ENCODE measurements around the gene TNN.
A peak's percentile ranks its signal among the peaks of the same experiment; 100 is the strongest.

TNN gene

DNA sequence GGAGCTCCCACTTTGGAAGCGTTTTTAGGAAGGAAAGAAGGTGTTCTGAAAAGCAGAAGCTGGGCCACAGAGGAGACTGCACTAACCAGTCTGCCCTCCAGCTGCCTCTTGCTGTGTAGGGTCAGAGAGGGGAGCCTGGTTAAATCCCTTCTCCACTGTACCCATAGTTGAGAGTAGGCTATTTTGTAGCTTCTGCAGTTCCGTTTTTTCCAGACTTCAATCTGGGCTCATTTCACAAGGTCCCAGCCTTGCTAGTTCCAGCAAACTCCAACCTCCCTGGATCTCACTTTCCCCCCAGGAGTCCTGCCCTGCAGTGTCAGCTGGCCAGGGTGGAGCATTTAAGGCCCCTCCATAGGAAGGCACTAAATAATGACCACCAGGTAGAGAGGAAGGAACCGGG, 11.0 kb downstream of the TNN start:
- no peak for TF ChIP-seq GATA2 (IDR thresholded peaks at IDR 0.05; ENCODE audit: low read depth, low read length)
- TF ChIP-seq GATA3 (IDR thresholded peaks at IDR 0.05; ENCODE audit: low read depth, low read length): no peak

DNA sequence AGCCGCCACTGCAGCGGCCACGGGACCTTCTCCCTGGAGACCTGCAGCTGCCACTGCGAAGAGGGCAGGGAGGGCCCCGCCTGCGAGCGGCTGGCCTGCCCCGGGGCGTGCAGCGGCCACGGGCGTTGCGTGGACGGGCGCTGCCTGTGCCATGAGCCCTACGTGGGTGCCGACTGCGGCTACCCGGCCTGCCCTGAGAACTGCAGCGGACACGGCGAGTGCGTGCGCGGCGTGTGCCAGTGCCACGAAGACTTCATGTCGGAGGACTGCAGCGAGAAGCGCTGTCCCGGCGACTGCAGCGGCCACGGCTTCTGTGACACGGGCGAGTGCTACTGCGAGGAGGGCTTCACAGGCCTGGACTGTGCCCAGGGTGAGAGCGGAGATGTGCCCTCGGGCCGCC, 11.7 kb downstream of the TNN start:
- no peak for TF ChIP-seq GATA2 (IDR thresholded peaks at IDR 0.05; ENCODE audit: low read depth, low read length)
- no peak for TF ChIP-seq GATA3 (IDR thresholded peaks at IDR 0.05; ENCODE audit: low read depth, low read length)

DNA sequence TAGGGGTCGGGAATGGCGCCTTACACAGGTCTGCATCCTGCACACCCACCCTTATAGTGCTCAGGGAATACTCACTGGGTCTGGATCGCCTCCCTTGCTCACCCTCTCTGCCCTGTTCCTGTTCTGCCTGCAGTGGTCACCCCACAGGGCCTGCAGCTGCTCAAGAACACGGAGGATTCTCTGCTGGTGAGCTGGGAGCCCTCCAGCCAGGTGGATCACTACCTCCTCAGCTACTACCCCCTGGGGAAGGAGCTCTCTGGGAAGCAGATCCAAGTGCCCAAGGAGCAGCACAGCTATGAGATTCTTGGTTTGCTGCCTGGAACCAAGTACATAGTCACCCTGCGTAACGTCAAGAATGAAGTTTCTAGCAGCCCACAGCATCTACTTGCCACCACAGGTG, 12.4 kb downstream of the TNN start:
- TF ChIP-seq GATA3 (IDR thresholded peaks at IDR 0.05; ENCODE audit: low read depth, low read length) (no peak), GATA2 (IDR thresholded peaks at IDR 0.05; ENCODE audit: low read depth, low read length) (no peak)

DNA sequence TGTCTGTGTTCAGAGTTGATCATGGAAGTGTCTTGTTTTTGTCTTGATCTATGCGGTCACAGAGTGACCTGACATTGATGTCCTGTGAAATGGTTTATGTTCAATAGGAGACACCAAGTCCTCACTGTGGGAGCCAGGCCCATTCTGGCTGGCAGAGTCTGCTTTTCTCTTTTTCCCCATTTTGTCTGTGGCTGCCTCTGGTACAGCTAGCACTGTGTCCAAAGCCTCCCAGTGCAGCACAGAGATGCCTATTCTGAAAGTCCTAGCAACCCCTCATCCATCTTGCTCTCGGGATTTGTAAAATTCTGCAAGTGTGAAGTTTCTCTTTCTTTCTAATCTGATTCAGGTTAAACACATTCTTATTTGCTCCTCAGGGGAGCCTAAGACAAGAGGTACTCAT, 14.3 kb downstream of the TNN start:
- no peak for TF ChIP-seq GATA2 (IDR thresholded peaks at IDR 0.05; ENCODE audit: low read depth, low read length)
- TF ChIP-seq GATA3 (IDR thresholded peaks at IDR 0.05; ENCODE audit: low read depth, low read length): no peak

DNA sequence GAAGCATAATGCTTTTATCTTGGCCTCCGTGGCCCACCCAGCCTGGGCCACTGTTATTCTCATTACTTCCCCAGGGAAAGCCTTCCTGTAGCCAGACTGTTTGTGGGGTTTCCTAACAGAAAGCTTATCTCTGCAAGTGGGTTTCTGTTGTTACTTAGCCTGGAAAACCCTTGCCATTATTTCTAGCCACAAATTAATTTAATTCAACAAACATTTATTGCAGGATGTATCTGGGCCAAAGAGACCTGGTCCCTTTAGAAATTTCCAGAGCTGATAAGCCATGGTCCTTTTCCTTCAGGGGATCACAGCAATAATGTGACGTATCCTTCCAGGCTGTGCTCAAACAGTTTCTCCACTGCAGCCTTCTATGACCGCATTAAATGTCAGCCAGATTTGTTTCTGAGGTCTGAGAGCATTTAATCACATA, 20.9 kb downstream of the TNN start:
- TF ChIP-seq GATA2 (IDR thresholded peaks at IDR 0.05; ENCODE audit: low read depth, low read length) (peak; percentile 89), GATA3 (IDR thresholded peaks at IDR 0.05; ENCODE audit: low read depth, low read length) (peak; percentile 79)

DNA sequence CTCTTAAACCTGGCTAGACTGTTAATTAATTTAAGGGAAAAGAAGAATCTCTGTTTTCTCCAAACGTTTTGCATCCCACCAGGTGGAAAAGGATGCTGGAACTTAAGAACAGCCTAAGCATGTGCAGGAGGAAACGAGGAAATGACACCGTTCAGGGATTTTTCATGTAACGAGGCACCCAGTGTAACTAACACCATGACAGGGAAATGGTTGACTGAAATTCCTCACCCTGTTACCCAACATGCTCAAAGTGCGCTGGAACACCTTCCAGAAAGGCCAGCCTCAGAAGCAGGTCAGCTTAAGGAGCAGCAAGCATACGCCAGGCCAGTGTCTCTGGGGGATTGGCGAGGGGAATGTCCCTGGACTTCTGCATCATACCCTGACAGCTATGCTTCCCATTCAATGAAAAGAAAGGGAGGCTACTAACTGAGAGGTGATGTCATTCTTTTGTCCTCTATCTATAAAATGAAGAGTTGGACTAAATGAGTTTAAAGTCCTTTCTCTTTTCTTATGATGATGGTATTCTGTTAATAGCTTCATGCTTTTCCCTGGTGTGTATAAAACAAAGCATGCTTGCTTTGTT, 21.6 kb downstream of the TNN start:
- TF ChIP-seq GATA3 (IDR thresholded peaks at IDR 0.05; ENCODE audit: low read depth, low read length) (no peak), GATA2 (IDR thresholded peaks at IDR 0.05; ENCODE audit: low read depth, low read length) (no peak)

DNA sequence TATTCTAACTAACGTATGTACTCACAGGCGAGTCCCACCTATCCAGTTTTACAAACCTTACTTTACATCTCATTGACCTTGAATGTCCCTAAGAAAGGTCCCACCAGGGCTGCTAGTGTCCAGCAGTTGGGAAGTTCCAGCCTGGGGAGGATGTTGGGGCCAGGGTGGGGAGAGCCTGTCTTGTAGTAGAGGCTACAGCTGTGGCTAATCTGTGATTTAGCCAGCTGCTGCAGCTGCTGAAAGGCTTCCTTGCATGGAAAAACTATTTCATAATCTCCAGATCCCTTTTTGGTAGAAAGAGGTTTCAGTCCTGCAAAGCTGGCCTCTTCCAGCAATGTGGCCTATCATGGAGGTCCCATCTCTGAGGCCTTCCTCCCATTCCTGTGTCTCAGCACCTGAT, 23.1 kb downstream of the TNN start:
- no peak for TF ChIP-seq GATA2 (IDR thresholded peaks at IDR 0.05; ENCODE audit: low read depth, low read length)
- no peak for TF ChIP-seq GATA3 (IDR thresholded peaks at IDR 0.05; ENCODE audit: low read depth, low read length)

DNA sequence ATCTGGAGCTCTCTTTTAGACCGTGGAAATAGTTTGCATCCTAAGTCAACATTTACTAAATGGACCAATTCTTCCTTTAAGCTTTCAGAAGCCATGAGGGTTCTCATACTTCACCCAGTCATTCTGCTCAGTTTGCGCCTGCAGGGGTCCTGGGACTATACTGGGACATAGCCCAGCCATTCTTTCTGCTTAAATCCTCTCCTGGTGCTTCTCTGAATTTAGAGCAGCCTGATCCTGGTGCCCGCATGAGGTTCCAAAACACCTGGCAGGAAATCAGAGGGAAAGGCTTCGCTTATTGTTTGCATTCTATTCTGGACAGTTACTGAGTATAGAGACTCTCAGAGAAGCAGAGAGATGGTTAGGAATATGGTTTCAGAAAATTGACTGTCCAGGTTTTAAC, 27.0 kb downstream of the TNN start:
- TF ChIP-seq GATA2 (IDR thresholded peaks at IDR 0.05; ENCODE audit: low read depth, low read length) (no peak), GATA3 (IDR thresholded peaks at IDR 0.05; ENCODE audit: low read depth, low read length) (no peak)

DNA sequence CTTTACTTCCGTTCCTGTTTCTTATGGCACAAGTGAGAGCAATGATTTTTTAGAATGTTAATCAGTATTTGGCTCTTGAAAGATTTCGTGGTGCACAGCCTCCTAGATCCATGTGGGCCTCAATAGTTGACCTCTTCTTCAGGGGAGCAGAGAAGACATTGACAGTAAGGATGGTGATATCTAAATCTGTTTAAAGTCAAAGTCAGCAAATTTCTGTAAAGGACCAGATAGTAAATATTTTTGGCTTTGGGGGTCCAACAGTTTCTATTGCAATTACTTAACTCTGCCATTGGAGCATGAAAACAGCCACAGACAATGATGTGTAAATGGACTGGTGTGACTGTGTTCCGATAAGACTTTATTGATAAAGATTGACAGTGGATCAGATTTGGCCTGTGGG, 27.4 kb downstream of the TNN start:
- no peak for TF ChIP-seq GATA3 (IDR thresholded peaks at IDR 0.05; ENCODE audit: low read depth, low read length)
- no peak for TF ChIP-seq GATA2 (IDR thresholded peaks at IDR 0.05; ENCODE audit: low read depth, low read length)

DNA sequence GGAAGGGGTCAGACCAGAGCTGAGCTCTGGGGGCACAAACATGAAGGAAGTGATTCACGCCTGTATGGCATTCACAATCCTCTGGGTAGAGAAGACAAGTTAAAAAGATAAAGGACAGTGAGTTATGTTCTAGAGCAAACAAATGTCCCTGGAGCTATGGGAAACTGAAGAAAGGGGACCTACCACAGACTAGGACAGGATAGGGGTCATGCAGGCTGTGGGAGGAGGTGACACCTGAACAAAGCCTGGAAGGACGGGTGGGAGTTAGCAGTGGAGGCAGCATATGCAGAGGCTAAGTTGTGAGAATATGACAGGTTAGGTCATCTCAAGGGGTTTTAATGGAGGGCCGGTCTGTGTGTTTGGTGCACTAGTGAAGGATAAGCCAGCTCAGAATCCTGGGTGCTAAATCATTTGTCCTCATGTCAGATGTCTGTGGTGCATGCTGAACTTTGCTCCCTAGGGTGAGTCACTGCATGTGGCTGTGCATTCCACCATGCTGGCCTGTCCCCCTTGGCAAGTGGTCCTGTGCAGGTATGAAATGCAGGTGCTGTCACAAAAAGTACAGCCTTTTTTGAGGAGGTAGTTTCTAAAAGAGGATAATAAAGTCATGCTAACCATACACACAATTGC, 28.5 kb downstream of the TNN start:
- TF ChIP-seq GATA2 (IDR thresholded peaks at IDR 0.05; ENCODE audit: low read depth, low read length) (no peak), GATA3 (IDR thresholded peaks at IDR 0.05; ENCODE audit: low read depth, low read length) (no peak)

DNA sequence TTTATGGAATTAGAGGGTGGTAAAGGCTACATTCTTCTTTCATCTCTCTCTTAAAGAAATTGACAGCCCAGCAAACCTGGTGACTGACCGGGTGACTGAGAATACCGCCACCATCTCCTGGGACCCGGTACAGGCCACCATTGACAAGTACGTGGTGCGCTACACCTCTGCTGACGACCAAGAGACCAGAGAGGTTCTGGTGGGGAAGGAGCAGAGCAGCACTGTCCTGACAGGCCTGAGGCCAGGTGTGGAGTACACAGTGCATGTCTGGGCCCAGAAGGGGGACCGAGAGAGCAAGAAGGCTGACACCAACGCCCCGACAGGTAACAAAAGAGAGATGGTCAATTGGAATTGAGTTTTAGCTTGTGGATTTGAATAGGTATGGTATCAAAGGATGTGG, 29.7 kb downstream of the TNN start:
- TF ChIP-seq GATA2 (IDR thresholded peaks at IDR 0.05; ENCODE audit: low read depth, low read length): no peak
- TF ChIP-seq GATA3 (IDR thresholded peaks at IDR 0.05; ENCODE audit: low read depth, low read length): no peak

DNA sequence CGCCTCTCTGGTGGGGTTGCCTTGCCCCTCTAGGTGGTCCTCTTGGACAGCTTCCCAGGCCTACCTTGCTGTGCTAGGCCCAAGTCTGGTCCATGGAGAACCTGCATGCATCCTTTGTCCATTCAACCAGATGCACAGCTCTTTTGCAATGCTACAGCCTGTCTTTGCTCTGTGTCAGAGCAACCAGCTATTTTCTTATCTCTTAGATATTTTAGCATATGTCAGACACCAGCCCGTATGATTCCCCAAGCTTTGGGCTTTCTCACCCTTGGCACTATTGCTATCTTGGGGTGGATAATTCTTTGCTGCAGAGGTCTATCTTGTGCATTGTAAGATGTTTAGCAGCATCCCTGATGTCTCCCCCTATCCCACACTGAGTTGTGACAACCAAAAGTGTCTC, 32.3 kb downstream of the TNN start:
- TF ChIP-seq GATA2 (IDR thresholded peaks at IDR 0.05; ENCODE audit: low read depth, low read length) (no peak), GATA3 (IDR thresholded peaks at IDR 0.05; ENCODE audit: low read depth, low read length) (no peak)

DNA sequence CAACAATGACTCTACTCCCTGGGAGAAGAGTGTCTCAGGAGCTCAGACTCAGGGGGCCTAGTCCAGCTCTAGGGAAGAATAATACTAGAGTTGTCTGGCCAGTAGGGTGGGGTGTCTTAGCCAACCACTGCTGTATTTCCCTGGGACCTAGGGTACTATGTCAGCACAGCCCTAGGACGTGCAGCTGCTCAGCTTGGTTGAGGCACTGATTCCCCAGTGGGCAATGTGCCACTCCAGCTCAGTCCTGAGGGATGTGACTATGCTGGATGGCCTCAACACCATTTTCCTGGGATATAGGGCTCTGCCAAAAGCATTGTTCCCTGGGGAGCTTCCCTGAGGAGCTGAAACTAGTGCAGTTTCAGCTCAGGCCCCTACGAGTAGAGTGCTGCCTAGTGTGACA, 47.4 kb downstream of the TNN start:
- TF ChIP-seq GATA2 (IDR thresholded peaks at IDR 0.05; ENCODE audit: low read depth, low read length) (no peak), GATA3 (IDR thresholded peaks at IDR 0.05; ENCODE audit: low read depth, low read length) (no peak)

DNA sequence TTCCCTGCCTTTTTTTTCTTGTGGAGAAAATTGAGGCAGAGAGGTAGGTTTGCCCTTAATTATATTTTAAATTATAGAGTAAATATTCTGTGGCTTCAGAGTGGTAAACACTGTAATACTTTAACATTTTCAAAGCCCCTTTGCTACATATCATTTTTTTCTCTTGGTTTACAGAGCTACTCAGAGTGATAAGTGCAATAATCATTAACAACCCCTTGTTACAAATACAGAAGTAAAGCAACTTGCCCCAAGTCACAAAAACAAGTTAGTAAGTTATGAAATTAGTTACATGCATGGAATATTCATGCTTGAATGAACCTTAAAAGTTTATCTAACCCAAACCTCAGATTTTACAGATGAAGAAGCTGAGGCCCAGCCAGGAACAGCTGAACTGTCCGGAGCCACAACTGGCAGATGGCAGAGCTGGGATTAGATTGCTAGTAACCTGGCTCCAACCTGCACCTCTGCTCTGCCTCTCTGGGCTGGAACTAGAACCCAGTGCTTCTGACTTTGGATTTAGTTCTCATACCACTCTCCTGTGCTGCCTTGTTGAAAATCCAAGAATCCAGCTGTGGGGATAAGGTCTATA, 48.7 kb downstream of the TNN start:
- TF ChIP-seq GATA2 (IDR thresholded peaks at IDR 0.05; ENCODE audit: low read depth, low read length) (no peak), GATA3 (IDR thresholded peaks at IDR 0.05; ENCODE audit: low read depth, low read length) (no peak)

DNA sequence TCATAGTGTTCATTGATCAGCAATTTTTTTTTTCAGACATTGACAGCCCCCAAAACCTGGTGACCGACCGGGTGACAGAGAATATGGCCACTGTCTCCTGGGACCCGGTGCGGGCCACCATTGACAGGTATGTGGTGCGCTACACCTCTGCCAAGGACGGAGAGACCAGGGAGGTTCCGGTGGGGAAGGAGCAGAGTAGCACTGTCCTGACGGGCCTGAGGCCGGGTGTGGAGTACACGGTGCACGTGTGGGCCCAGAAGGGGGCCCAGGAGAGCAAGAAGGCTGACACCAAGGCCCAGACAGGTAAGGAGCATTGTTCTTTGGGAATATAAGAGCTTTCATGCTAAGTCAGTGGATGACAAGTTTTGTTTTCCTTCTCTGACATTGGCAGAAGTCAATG, 49.3 kb downstream of the TNN start:
- TF ChIP-seq GATA2 (IDR thresholded peaks at IDR 0.05; ENCODE audit: low read depth, low read length) (no peak), GATA3 (IDR thresholded peaks at IDR 0.05; ENCODE audit: low read depth, low read length) (no peak)
